IPS-NIHi7 (cell line): Measurements from ENCODE around the gene SLC2A1.

ENCODE experiments used
- DNase-seq: peaks from one replicate; pipeline ENCODE4 v3.0.0; 2012; ENCODE audit warnings: mixed read lengths; ENCODE audit errors: extremely low spot score

SLC2A1 gene

DNA sequence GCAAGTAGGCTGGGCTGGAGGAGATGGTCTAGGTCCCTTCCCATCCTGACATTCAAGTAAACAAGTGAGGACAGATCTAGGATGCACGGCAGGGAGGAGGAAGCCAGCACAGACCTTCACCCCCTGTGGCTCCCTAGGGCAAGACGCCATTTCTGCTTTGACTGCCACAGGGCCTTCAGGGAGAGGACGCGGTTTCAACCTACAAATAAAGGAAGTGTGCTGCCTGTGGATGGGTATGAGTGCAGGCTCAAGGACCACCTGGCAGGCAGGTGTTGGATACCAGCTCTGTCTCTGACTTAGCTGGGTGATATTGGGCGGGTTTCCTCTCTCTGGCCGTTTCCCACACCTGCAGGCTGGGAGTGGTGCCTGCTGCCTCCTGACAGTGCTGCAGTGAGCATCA lies 16.2 kb downstream of the SLC2A1 start:
- DNase-seq, result no peak

DNA sequence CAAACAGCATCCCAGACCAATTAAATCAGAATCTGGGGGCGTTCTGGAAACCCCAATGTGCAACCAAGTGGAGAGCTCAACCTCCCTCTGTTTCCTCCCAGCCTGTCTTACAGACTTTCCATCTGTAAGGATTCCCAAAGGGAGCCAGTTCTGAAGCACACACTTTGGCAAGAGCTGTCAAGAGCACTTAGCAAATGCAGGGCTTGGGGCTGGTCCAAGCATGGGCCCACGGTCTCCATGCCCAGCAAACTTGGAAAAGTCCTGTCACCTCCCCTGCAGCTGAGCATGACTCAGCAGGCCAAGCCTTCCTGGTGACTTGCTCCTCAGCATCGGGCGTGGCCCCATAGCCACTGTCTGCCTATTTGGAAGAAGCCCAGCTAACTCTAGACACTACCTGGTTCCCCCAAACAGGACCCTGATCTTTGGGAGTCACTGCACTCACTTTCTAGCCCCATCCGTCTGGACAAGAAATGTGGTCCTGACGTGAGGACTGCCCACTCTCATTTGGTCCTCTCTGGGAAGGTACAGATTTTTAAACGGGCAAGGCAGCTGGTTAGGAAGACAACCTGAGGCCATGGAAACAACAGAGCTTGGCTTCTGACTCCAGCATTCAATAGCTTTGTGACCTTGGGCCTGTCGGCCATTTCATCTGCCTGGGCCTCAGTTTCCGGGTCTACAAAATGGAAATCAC lies 16.9 kb downstream of the SLC2A1 start:
- DNase-seq, result no peak

DNA sequence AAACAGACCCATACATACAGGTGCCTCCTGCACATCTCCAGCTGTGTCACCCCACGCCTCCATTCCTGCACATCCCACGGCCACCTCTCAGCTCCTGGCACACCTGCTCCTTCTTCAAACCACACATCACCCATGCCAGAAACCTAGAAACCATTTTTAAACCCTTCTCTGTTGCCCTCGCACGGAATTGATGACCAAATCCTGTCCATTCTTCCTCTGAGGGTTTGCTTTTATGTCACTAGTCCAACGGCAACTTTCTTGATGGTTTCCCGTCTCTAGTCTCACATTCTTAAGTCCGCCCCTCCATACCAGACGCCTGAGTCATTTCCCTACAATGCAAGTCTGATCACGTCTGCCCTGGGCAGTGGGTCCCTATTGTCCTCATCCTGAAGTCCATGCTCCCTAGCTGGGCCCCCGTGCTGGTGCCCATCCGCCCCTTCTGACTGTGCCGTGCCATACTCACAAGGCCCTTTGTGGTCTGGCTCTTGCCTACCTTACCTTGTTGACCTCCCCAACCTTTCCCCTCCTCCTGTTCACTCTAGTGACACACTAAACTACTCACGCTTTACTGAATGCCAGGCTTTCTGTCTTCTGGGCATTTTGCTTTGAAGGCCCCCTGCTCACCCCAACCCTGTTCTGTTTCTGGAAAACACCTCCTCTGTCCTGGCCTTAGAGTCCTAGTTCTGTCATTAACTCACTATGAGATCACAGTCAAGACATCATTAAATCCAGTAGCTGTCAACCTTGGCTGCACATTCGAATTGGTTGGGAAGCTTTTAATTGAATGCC lies 17.6 kb downstream of the SLC2A1 start:
- peak; percentile 45 for DNase-seq

- no peak for DNase-seq
Measured at GRCh38 chr1:42938645-42939615, 19.7 kb downstream of the SLC2A1 start.

- no peak for DNase-seq
Measured at GRCh38 chr1:42937836-42938644, 20.6 kb downstream of the SLC2A1 start.

- DNase-seq, result no peak
Measured at GRCh38 chr1:42937141-42937696, 21.4 kb downstream of the SLC2A1 start.

DNA sequence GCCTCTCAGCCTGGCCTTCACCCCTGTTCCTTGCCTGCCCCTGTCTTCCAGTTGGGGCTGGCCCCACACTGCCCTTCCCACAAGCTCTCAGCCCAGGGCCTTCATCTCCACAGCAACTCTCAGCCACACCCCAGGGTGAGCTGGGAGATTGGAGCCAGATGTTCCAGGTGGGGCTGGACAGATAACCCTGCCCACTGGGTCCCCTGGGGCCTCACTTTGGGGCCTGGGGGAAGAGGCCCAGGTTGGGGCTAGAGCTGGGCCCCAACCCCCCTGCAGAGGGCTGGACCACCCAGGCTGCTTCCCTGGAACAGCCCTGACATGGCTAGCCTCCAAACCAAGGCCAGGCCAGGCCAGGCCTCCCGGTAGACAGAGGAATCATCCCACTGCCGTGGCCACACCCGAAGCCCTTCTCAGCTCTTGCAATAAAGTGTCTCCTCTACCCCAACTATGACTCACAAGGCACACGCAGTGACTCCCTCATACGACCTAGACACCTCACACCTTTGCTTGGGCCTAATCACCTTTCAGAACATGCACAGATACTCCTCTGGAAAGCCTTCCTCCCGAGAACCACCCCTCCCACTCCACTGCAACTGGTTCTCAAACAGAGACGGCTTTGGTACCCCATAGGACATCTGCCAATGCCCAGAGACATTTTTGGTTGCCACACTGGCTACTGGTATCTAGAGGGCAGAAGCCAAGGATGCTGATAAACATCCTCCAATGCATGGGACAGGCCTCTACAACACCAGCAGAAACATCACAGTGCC lies 22.2 kb downstream of the SLC2A1 start:
- no peak for DNase-seq

DNA sequence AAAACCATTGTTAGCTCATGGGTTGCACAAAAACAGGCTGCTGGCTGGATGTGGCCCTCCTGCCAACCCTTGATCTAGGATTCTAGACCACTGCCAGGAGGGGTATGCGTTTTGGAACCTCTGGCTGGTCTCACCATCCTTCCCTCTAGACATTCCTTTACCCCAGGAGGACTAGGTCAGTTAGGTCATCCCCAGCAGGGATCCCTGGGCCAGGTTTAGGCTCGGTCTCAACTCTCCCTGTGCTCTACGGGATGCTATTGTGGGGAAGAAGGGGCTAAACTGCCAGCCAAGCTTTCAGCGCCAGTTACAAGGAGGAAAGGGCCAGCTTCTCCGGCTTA lies 22.7 kb downstream of the SLC2A1 start:
- no peak for DNase-seq

GRCh38 chr1:42935313-42935895 lies 23.3 kb downstream of the SLC2A1 start:
- DNase-seq, result no peak

GRCh38 chr1:42934541-42935312 lies 23.9 kb downstream of the SLC2A1 start:
- DNase-seq, result no peak

GRCh38 chr1:42933610-42934491 lies 24.8 kb downstream of the SLC2A1 start:
- DNase-seq, result no peak

GRCh38 chr1:42933060-42933586 lies 25.5 kb downstream of the SLC2A1 start:
- no peak for DNase-seq

DNA sequence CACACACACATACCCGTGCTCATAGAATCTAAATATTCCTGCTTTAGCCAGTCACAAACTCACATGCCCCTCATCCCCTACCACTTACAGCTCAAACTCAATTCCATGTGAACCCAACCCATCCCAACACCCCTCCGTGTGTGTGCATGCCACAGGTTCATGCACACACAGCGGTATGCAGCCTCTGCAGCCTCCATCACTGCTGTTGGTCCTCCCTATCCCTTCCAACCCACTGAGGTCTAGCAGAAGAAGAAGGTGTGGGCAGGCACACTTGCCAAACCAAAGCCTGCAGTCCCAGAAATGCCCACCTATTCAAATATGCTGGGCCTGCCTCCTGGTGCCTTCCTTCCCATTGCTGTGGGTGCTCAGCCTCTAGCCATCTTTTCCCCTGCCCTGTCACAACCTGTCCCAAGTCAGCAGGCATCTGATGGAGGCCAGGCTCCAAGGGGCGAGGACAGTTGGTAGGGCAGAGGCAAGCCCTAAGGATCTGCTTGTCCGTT lies 26.2 kb downstream of the SLC2A1 start:
- no peak for DNase-seq

- DNase-seq, result no peak
Measured at GRCh38 chr1:42931911-42932422, 26.7 kb downstream of the SLC2A1 start.

GRCh38 chr1:42931108-42931539 lies 27.5 kb downstream of the SLC2A1 start:
- DNase-seq, result peak; percentile 86

DNA sequence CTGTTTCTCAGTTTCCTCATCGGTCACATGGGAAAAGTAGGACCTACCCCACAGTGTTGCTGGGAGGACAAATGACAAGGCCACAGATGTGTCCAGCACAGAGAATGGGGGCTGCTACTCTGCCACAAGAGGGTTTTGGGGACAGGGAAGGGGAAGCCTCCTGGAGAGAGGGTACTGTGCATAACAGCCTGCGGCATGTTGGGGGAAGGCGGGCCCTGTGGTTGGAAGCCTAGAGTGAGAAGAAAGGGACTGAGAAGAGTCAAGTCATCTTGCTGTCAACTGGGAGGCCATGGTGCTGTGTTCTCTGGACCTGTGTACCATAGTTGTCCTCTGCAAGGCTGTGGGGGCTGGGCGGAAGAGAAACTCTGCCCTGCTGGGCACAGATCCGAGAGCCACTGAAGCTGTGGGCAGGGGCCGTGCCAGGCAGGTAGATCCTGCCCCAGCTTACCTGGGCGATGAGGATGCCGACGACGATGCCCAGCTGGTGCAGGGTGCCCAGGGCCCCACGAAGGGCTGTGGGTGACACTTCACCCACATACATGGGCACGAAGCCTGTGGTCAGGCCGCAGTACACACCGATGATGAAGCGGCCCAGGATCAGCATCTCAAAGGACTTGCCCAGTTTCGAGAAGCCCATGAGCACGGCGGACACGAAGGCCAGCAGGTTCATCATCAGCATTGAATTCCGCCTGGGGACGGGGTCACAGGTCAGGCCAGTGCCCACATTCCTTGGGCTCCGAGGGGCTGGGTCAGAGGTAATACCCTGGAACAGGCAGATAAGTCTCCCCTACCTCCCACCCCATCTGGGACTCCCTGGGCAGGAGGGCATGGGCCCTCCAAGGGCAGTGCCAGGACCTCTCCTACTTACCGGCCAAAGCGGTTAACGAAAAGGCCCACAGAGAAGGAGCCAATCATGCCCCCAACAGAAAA lies 28.2 kb downstream of the SLC2A1 start:
- DNase-seq, result no peak
